A549 (cell line): ENCODE results near the gene PIP5KL1. TPM values are rescaled to one million over a fixed set of nuclear protein-coding genes. Genes with fewer than 3 reads are reported as not detected.

Experiments used
- ATAC-seq, 2 experiments: fragments of 200-7000 bp in 1 of 2; fragments of >200 bp in 1 of 2; cut with Nextera tagmentation in 1 of 2; cut with Tn5 transposase in 1 of 2; 3 replicates each; pipeline versions ENCODE4 v1.8.0 to v1.9.1; 2018 to 2020; ENCODE audit warnings: mild to moderate bottlenecking in 1 of 2, moderate library complexity in 1 of 2
- CTCF ChIA-PET: fragments of 300-600 bp; sonication (Branson Sonifier 250); formaldehyde crosslinking; extraction: SDS; loops from one replicate; lab custom pipeline; 2021; ENCODE audit warnings: antibody characterized with exemption, inconsistent platforms; lab: Yijun Ruan, JAX
- POLR2A ChIA-PET: fragments of 350-600 bp; formaldehyde crosslinking; extraction: SDS; loops from one replicate; lab custom pipeline; 2021; ENCODE audit warnings: antibody characterized with exemption, inconsistent platforms; lab: Yijun Ruan, JAX
- DNase-seq, 2 experiments: peaks; one replicate each; pipeline versions ENCODE4 v3.0.0 to v3.0.0-alpha.2; 2011 to 2016; ENCODE audit warnings: low read depth in 1 of 2, low spot score in 1 of 2
- FAIRE-seq: peaks from 2 replicates; lab custom pipeline; 2011; peaks lifted over from hg19 to GRCh38; lab: Jason Lieb, UNC
- H3K27ac ChIP-seq, 2 experiments: fragments of >200 bp; sonication (Bioruptor Twin); formaldehyde crosslinking; 3 replicates each; pipeline ENCODE4 v1.5.1; 2016 to 2017
- H3K4me1 ChIP-seq: fragments of >200 bp; sonication (Bioruptor Twin); formaldehyde crosslinking; 3 replicates; pipeline ENCODE4 v1.6.1; 2016
- H3K4me2 ChIP-seq: fragments of >200 bp; sonication (Bioruptor Twin); formaldehyde crosslinking; 3 replicates; pipeline ENCODE4 v1.6.1; 2016
- H3K4me3 ChIP-seq: fragments of >200 bp; sonication (Bioruptor Twin); formaldehyde crosslinking; 3 replicates; pipeline ENCODE4 v1.5.1; 2016
- H3K9me3 ChIP-seq: fragments of >200 bp; sonication (Bioruptor Twin); formaldehyde crosslinking; 3 replicates; pipeline ENCODE4 v1.6.1; 2016
- ATOH8 ChIP-seq: fragments of 250-450 bp; sonication (Bioruptor Pico); IDR thresholded peaks from 2 replicates; pipeline ENCODE4 v1.5.0; 2020; ENCODE audit warnings: low read depth, mild to moderate bottlenecking, moderate library complexity
- BCL3 ChIP-seq: fragments of >200 bp; sonication (Bioruptor Twin); formaldehyde crosslinking; IDR thresholded peaks from 3 replicates; pipeline ENCODE4 v1.6.1; 2016
- CHD2 ChIP-seq: fragments of 150-350 bp; IDR thresholded peaks from 2 replicates; pipeline ENCODE4 v1.6.1; 2014; ENCODE audit warnings: low read length; ENCODE audit not compliant: partially characterized antibody
- E2F6 ChIP-seq: IDR thresholded peaks from 2 replicates; pipeline ENCODE4 v1.6.1; 2012; ENCODE audit warnings: low read depth, borderline replicate concordance
- EHF ChIP-seq: fragments of 250-450 bp; sonication (Bioruptor Pico); IDR thresholded peaks from 2 replicates; pipeline ENCODE4 v1.5.0; 2020; ENCODE audit warnings: mild to moderate bottlenecking
- HES2 ChIP-seq: fragments of >200 bp; sonication (Bioruptor Twin); formaldehyde crosslinking; IDR thresholded peaks from 2 replicates; pipeline ENCODE4 v1.6.1; 2016
- HOXB13 ChIP-seq: fragments of 250-450 bp; sonication (Bioruptor Pico); IDR thresholded peaks from 2 replicates; pipeline ENCODE4 v1.5.0; 2020; ENCODE audit warnings: low read depth, mild to moderate bottlenecking, moderate library complexity
- JUN ChIP-seq, 2 experiments: fragments of >200 bp; sonication (Bioruptor Twin); formaldehyde crosslinking; IDR thresholded peaks; 2 replicates in 1 of 2; 3 replicates in 1 of 2; pipeline ENCODE4 v1.6.1; 2016 to 2017
- JUNB ChIP-seq: fragments of >200 bp; sonication (Bioruptor Twin); formaldehyde crosslinking; IDR thresholded peaks from 2 replicates; pipeline ENCODE4 v1.6.1; 2016
- MAFK ChIP-seq: fragments of 450-650 bp; IDR thresholded peaks from 2 replicates; pipeline ENCODE4 v1.6.1; 2014; ENCODE audit not compliant: partially characterized antibody
- MYC ChIP-seq: IDR thresholded peaks from 2 replicates; pipeline ENCODE4 v1.6.1; 2012; ENCODE audit warnings: mild to moderate bottlenecking, inconsistent platforms, low read length, improper control_type of control experiment, borderline replicate concordance
- POLR2A ChIP-seq: IDR thresholded peaks from 2 replicates; pipeline ENCODE4 v1.6.1; 2012; ENCODE audit warnings: mild to moderate bottlenecking, low read length
- RCOR1 ChIP-seq: fragments of 150-350 bp; IDR thresholded peaks from 2 replicates; pipeline ENCODE4 v1.6.1; 2014; ENCODE audit warnings: antibody characterized with exemption, low read length, low read depth
- TFCP2L1 ChIP-seq: fragments of 250-450 bp; sonication (Bioruptor Pico); IDR thresholded peaks from 2 replicates; pipeline ENCODE4 v1.5.0; 2021; ENCODE audit warnings: mild to moderate bottlenecking
- WGBS: methylation state at CpG from one replicate; pipeline ENCODE4 v1.1.6; 2017; ENCODE audit errors: missing lambda C conversion rate; 5-methylcytosine and 5-hydroxymethylcytosine counted together
- polyA plus RNA-seq, 4 experiments: library from polyadenylated mRNA; depleted of rRNA in 3 of 4; stranded (reverse); fragments of >200 nt; fragmentation: RNase III in 1 of 4; extraction: RNeasy Plus Mini Kit Qiagen cat#74134 plus additional on column Dnase treatment in 1 of 4; gene quantifications; 2 replicates in 3 of 4; 3 replicates in 1 of 4; pipeline ENCODE4 v1.2.3, GENCODE V29; 2011 to 2017

Gene PIP5KL1
- polyA plus RNA-seq, 2 of the 4 experiments (the other 2 are of a cell fraction), result 2.4 to 2.5 TPM

GRCh38 chr9:127903557-127904475 is 26.8 kb downstream of the PIP5KL1 start:
- Histone ChIP-seq H3K4me2 (peak overlapping the region; percentile 22; the same call in 1 of the 3 replicates), H3K9me3 (no peaks in the 10 kb centered on the region), H3K4me3 (no peak overlapping the region), H3K27ac (peak overlapping the region in 1 of 2 experiments; percentile 40; a peak in 2 of 6 replicates), H3K4me1 (peaks cover 31% of the 10 kb centered on the region)
- no peak for TF ChIP-seq EHF (CRISPR knock-in tag)
- no peak for TF ChIP-seq E2F6
- TF ChIP-seq ATOH8 (CRISPR knock-in tag), result no peak
- TF ChIP-seq JUNB, result no peak
- no peak for TF ChIP-seq MAFK
- no peak for TF ChIP-seq CHD2
- TF ChIP-seq HES2, result no peak
- DNase-seq (no peak), ATAC-seq (no peak), FAIRE-seq (no peak)
- 71% methylated on average over 14 of the region's 17 CpGs for WGBS
- CTCF ChIA-PET, result interaction anchor here (0.5 to 1.6 kb wide), 5 partner anchors 9 to 169 kb away, joined by 3 to 6 read pairs (median 3); partner anchors contain the start of gene TOR2A
- POLR2A ChIA-PET, result no interaction called here

GRCh38 chr9:127899128-127899943 is 31.2 kb downstream of the PIP5KL1 start, which contains the start of gene ST6GALNAC6:
Gene ST6GALNAC6, minus strand, starts transcription at chr9:127899603. Its CDS starts 1,622 bp downstream, at chr9:127897981.
- DNase-seq (peak; percentile 65 to 69), FAIRE-seq (no peak)
- Histone ChIP-seq H3K4me1 (peaks cover 33% of the 10 kb centered on the region), H3K9me3 (peaks cover 8% of the 10 kb centered on the region; the same call in 1 of the 3 replicates), H3K27ac (peak within 1 kb of the TSS; percentile 85 to 94)
- POLR2A ChIA-PET, result no interaction called here
- WGBS, result 41% methylated on average over 5 of the region's 89 CpGs
- TF ChIP-seq MYC (0 out of 2 replicates have a peak, but pooled peaks have one; percentile 26), HOXB13 (CRISPR knock-in tag) (no peak), JUN (IDR thresholded peaks at IDR 0.05) (peak in 1 of 2 experiments; percentile 55; a peak in 1 of 5 replicates), EHF (CRISPR knock-in tag) (no peak), POLR2A (peak; percentile 36), ATOH8 (CRISPR knock-in tag) (no peak), TFCP2L1 (CRISPR knock-in tag) (0 out of 2 replicates have a peak, but pooled peaks have one; percentile 15), BCL3 (0 out of 3 replicates have a peak, but pooled peaks have one; percentile 35), RCOR1 (no peak)
- TF ChIP-seq, all 56 proteins: peak for 5
- Histone ChIP-seq H3K4me2 (peak within 1 kb of the TSS; percentile 94), H3K4me3 (peak within 1 kb of the TSS; percentile 76)
- CTCF ChIA-PET, result interaction anchor here (0.6 to 4.3 kb wide), 8 partner anchors 9 to 409 kb away, joined by 3 to 27 read pairs (median 3); partner anchors contain the start of genes CDK9 and TOR2A
- peak; percentile 74 for ATAC-seq
